ENCODE measurements around the gene GOLPH3.

- TF ChIP-seq CTCF (IDR thresholded peaks at IDR 0.05; ENCODE audit: low read depth, low read length, missing input control) (no peak), MAX (IDR thresholded peaks at IDR 0.05) (no peak), YY1 (IDR thresholded peaks at IDR 0.05) (no peak), RXRA (IDR thresholded peaks at IDR 0.05) (no peak), RAD21 (IDR thresholded peaks at IDR 0.05) (no peak), FOXA1 (IDR thresholded peaks at IDR 0.05) (no peak), TAF1 (conservative IDR thresholded peaks at IDR 0.05) (no peak), SP1 (IDR thresholded peaks at IDR 0.05) (no peak), ATF3 (IDR thresholded peaks at IDR 0.05) (no peak)
Measured at GRCh38 chr5:32157078-32157477, 17.0 kb downstream of the GOLPH3 start.
